ENCODE data around the gene GPALPP1.
A peak's percentile ranks its signal among the peaks of the same experiment; 100 is the strongest.

- TF ChIP-seq CTCF (IDR thresholded peaks at IDR 0.05) (peak in 4 of 7 experiments; percentile 37 to 43 (median 41)), POLR2A (IDR thresholded peaks at IDR 0.05) (no peak)
These were observed 21.5 kb upstream of the GPALPP1 start for GRCh38 chr13:44967704-44968433.
